Smooth muscle cell (in vitro differentiated cells): ENCODE results near the gene GALNT1. TPM values are rescaled to one million over a fixed set of nuclear protein-coding genes. Genes with fewer than 3 reads are reported as not detected.
A peak's percentile ranks its signal among the peaks of the same experiment; 100 is the strongest.

Experiments
- DNase-seq: peaks from one replicate; lab custom pipeline; 2025; ENCODE audit not compliant: unreplicated experiment; lab: John Stamatoyannopoulos, UW
- H2AFZ ChIP-seq: fragments of 200-600 bp; sonication (generic); 2 replicates; pipeline ENCODE4 v1.6.0; 2016; ENCODE audit warnings: antibody characterized with exemption, low read depth, mild to moderate bottlenecking
- H3F3A ChIP-seq: fragments of 200-600 bp; sonication (generic); 2 replicates; pipeline ENCODE4 v1.6.0; 2017; ENCODE audit warnings: antibody characterized with exemption, low read depth
- H3K27ac ChIP-seq: fragments of 200-600 bp; sonication (generic); 2 replicates; pipeline ENCODE4 v1.5.1; 2016; ENCODE audit warnings: low read depth, mild to moderate bottlenecking
- H3K27me3 ChIP-seq: fragments of 200-600 bp; sonication (generic); 2 replicates; pipeline ENCODE4 v1.6.1; 2016; ENCODE audit warnings: low read depth, mild to moderate bottlenecking
- H3K36me3 ChIP-seq: fragments of 200-600 bp; sonication (generic); 2 replicates; pipeline ENCODE4 v1.5.1; 2016; ENCODE audit warnings: low read depth
- H3K4me1 ChIP-seq: fragments of 200-600 bp; sonication (generic); 2 replicates; pipeline ENCODE4 v1.5.1; 2016; ENCODE audit warnings: low read depth
- H3K4me2 ChIP-seq: fragments of 200-600 bp; sonication (generic); 2 replicates; pipeline ENCODE4 v1.6.0; 2016; ENCODE audit warnings: mild to moderate bottlenecking
- H3K4me3 ChIP-seq: fragments of 200-600 bp; sonication (generic); 2 replicates; pipeline ENCODE4 v1.5.1; 2016; ENCODE audit warnings: mild to moderate bottlenecking
- H3K79me2 ChIP-seq: fragments of 200-600 bp; sonication (generic); 2 replicates; pipeline ENCODE4 v1.6.0; 2016; ENCODE audit warnings: low read depth, mild to moderate bottlenecking
- H3K9ac ChIP-seq: fragments of 200-600 bp; sonication (generic); 2 replicates; pipeline ENCODE4 v1.6.0; 2016; ENCODE audit warnings: low read depth
- H3K9me3 ChIP-seq: fragments of 200-600 bp; sonication (generic); replicated peaks from 2 replicates; pipeline ENCODE4 v1.5.1; 2016; ENCODE audit warnings: low read depth
- H4K20me1 ChIP-seq: fragments of 200-600 bp; sonication (generic); 2 replicates; pipeline ENCODE4 v1.6.0; 2016; ENCODE audit warnings: low read depth
- CTCF ChIP-seq: fragments of 200-600 bp; sonication (generic); IDR thresholded peaks from 2 replicates; pipeline ENCODE4 v1.5.1; 2017; ENCODE audit warnings: borderline replicate concordance, mild to moderate bottlenecking, antibody characterized with exemption; ENCODE audit not compliant: insufficient read depth, poor library complexity, severe bottlenecking
- WGBS: methylation state at CpG from one replicate; pipeline ENCODE4 v1.1.7; 2016; ENCODE audit warnings: low lambda C conversion rate; 5-methylcytosine and 5-hydroxymethylcytosine counted together
- polyA plus RNA-seq: library from polyadenylated mRNA; unstranded; fragments of >200 nt; fragmentation: Nextera tagmentation; extraction: Ambion mirVana; gene quantifications from 2 replicates; pipeline ENCODE4 v1.2.1, GENCODE V29; 2016
- total RNA-seq: library from RNA; depleted of rRNA; stranded (reverse); fragments of >200 nt; gene quantifications from 2 replicates; pipeline ENCODE4 v1.2.3, GENCODE V29; 2014

The GALNT1 gene
- total and polyA plus RNA-seq, 2 experiments from 2014 or later, result 151 to 195 TPM

- Histone ChIP-seq H3K4me1 (peaks cover 45% of the 10 kb centered on the region), H4K20me1 (peaks cover 6% of the 10 kb centered on the region), H3K4me2 (peak overlapping the region; percentile 83), H3K79me2 (peaks cover 84% of the 10 kb centered on the region), H3K9me3 (no peaks in the 10 kb centered on the region), H2AFZ (no peak overlapping the region), H3K27me3 (no peaks in the 10 kb centered on the region), H3K9ac (peak overlapping the region; percentile 52), H3K4me3 (no peak overlapping the region), H3K27ac (peak overlapping the region; percentile 98), H3K36me3 (no peaks in the 10 kb centered on the region), H3F3A (peaks cover 6% of the 10 kb centered on the region)
- TF ChIP-seq CTCF, result no peak
- 64% methylated on average over 4 of the region's 4 CpGs for WGBS
- no peak for DNase-seq
Observed at GRCh38 chr18:35619941-35620340, 38.4 kb downstream of the GALNT1 start.

GRCh38 chr18:35620765-35621164 is 39.2 kb downstream of the GALNT1 start:
- H3K79me2 ChIP-seq, result peaks cover 84% of the 10 kb centered on the region

GRCh38 chr18:35623255-35623654 is 41.7 kb downstream of the GALNT1 start:
- Histone ChIP-seq H3K4me3 (no peak overlapping the region), H3F3A (no peaks in the 10 kb centered on the region), H3K79me2 (peaks cover 94% of the 10 kb centered on the region)

More at GRCh38 chr18:35620765-35621164, 39.2 kb downstream of the GALNT1 start:
- H3K9ac ChIP-seq, result no peak overlapping the region
- no peak overlapping the region for H3K4me2 ChIP-seq
- no peaks in the 10 kb centered on the region for H3K27me3 ChIP-seq
- peaks cover 45% of the 10 kb centered on the region for H3K4me1 ChIP-seq
- H4K20me1 ChIP-seq, result peaks cover 6% of the 10 kb centered on the region
- no peaks in the 10 kb centered on the region for H3K9me3 ChIP-seq
- H3K27ac ChIP-seq, result no peak overlapping the region
- H3F3A ChIP-seq, result peaks cover 6% of the 10 kb centered on the region
- H3K4me3 ChIP-seq, result no peak overlapping the region
- H2AFZ ChIP-seq, result no peak overlapping the region
- 97% methylated on average over 3 of the region's 3 CpGs for WGBS
- DNase-seq, result no peak
- no peak for TF ChIP-seq CTCF
- no peaks in the 10 kb centered on the region for H3K36me3 ChIP-seq

More at GRCh38 chr18:35623255-35623654, 41.7 kb downstream of the GALNT1 start:
- Histone ChIP-seq H3K9me3 (no peaks in the 10 kb centered on the region), H3K4me1 (peaks cover 24% of the 10 kb centered on the region), H3K27me3 (no peaks in the 10 kb centered on the region), H3K27ac (peak overlapping the region; percentile 47), H3K36me3 (no peaks in the 10 kb centered on the region), H2AFZ (no peak overlapping the region), H3K4me2 (peak overlapping the region; percentile 26), H3K9ac (no peak overlapping the region), H4K20me1 (peaks cover 6% of the 10 kb centered on the region)
- no peak for DNase-seq
- no peak for TF ChIP-seq CTCF
